ENCODE results near the gene HLX. TPM values are rescaled to one million over a fixed set of nuclear protein-coding genes. Genes with fewer than 3 reads are reported as not detected.

HLX gene
- total and polyA plus RNA-seq, 2 donors (not counting 1 experiment from before 2014, with no cell fraction given): 8.2 to 22.3 TPM

- H3K4me1 ChIP-seq (ENCODE audit: control insufficient read depth, extremely low read depth, insufficient read depth, low read length): no peaks in the 10 kb centered on the region
Observed at GRCh38 chr1:220917101-220917500, 37.9 kb downstream of the HLX start.

GRCh38 chr1:220917535-220918209, 38.4 kb downstream of the HLX start:
- Histone ChIP-seq H3K27me3 (ENCODE audit: control insufficient read depth, insufficient read depth, low read length) (no peaks in the 10 kb centered on the region), H3K36me3 (ENCODE audit: control insufficient read depth, insufficient read depth, low read length) (no peaks in the 10 kb centered on the region), H3K9me3 (ENCODE audit: control insufficient read depth, insufficient read depth, low read depth, low read length) (no peaks in the 10 kb centered on the region), H3K79me2 (ENCODE audit: control insufficient read depth, insufficient read depth, low read length) (no peaks in the 10 kb centered on the region), H3K27ac (ENCODE audit: insufficient read depth, low read length) (no peak overlapping the region), H3K4me3 (replicated peaks in 1 of 4; ENCODE audit: control extremely low read depth in 1 of 4, insufficient read depth in 1 of 4, low read depth in 3 of 4, low read length in 4 of 4) (no peak overlapping the region), H3K4me1 (ENCODE audit: control insufficient read depth, extremely low read depth, insufficient read depth, low read length) (no peaks in the 10 kb centered on the region), H4K20me1 (ENCODE audit: control insufficient read depth, extremely low read depth, insufficient read depth, low read length) (no peaks in the 10 kb centered on the region), H3K9ac (ENCODE audit: insufficient read depth, low read length) (no peak overlapping the region), H3K4me2 (ENCODE audit: extremely low read depth, insufficient read depth, low read length) (no peak overlapping the region), H2AFZ (ENCODE audit: low read length) (no peak overlapping the region)
- TF ChIP-seq CTCF (conservative IDR thresholded peaks at IDR 0.05 in 1 of 2, IDR thresholded peaks at IDR 0.05 in 1 of 2; ENCODE audit: low read depth in 1 of 2, low read length in 2 of 2): no peak
- TF ChIP-seq EZH2 (IDR thresholded peaks at IDR 0.05; ENCODE audit: low read length, missing control alignments): no peak
- DNase-seq (ENCODE audit: low read depth in 2 of 2): no peak

More at GRCh38 chr1:220917101-220917500, 37.9 kb downstream of the HLX start:
- Histone ChIP-seq H3K9me3 (ENCODE audit: control insufficient read depth, insufficient read depth, low read depth, low read length) (no peaks in the 10 kb centered on the region), H3K79me2 (ENCODE audit: control insufficient read depth, insufficient read depth, low read length) (no peaks in the 10 kb centered on the region), H3K4me2 (ENCODE audit: extremely low read depth, insufficient read depth, low read length) (no peak overlapping the region), H4K20me1 (ENCODE audit: control insufficient read depth, extremely low read depth, insufficient read depth, low read length) (no peaks in the 10 kb centered on the region), H3K27ac (ENCODE audit: insufficient read depth, low read length) (no peak overlapping the region), H3K27me3 (ENCODE audit: control insufficient read depth, insufficient read depth, low read length) (no peaks in the 10 kb centered on the region), H3K9ac (ENCODE audit: insufficient read depth, low read length) (no peak overlapping the region), H2AFZ (ENCODE audit: low read length) (no peak overlapping the region), H3K36me3 (ENCODE audit: control insufficient read depth, insufficient read depth, low read length) (no peaks in the 10 kb centered on the region), H3K4me3 (replicated peaks in 1 of 4; ENCODE audit: control extremely low read depth in 1 of 4, insufficient read depth in 1 of 4, low read depth in 3 of 4, low read length in 4 of 4) (no peak overlapping the region)
- TF ChIP-seq EZH2 (IDR thresholded peaks at IDR 0.05; ENCODE audit: low read length, missing control alignments): no peak
- no peak for TF ChIP-seq CTCF (conservative IDR thresholded peaks at IDR 0.05 in 1 of 2, IDR thresholded peaks at IDR 0.05 in 1 of 2; ENCODE audit: low read depth in 1 of 2, low read length in 2 of 2)
- no peak for DNase-seq (ENCODE audit: low read depth in 2 of 2)

GRCh38 chr1:220918285-220918951, 39.2 kb downstream of the HLX start:
- TF ChIP-seq CTCF (conservative IDR thresholded peaks at IDR 0.05 in 1 of 2, IDR thresholded peaks at IDR 0.05 in 1 of 2; ENCODE audit: low read depth in 1 of 2, low read length in 2 of 2) (no peak), EZH2 (IDR thresholded peaks at IDR 0.05; ENCODE audit: low read length, missing control alignments) (no peak)
- no peaks in the 10 kb centered on the region for H3K36me3 ChIP-seq (ENCODE audit: control insufficient read depth, insufficient read depth, low read length)
- no peaks in the 10 kb centered on the region for H3K79me2 ChIP-seq (ENCODE audit: control insufficient read depth, insufficient read depth, low read length)

More at GRCh38 chr1:220918285-220918951, 39.2 kb downstream of the HLX start:
- Histone ChIP-seq H3K9ac (ENCODE audit: insufficient read depth, low read length) (no peak overlapping the region), H3K4me3 (replicated peaks in 1 of 4; ENCODE audit: control extremely low read depth in 1 of 4, insufficient read depth in 1 of 4, low read depth in 3 of 4, low read length in 4 of 4) (no peak overlapping the region), H3K4me1 (ENCODE audit: control insufficient read depth, extremely low read depth, insufficient read depth, low read length) (no peaks in the 10 kb centered on the region), H3K9me3 (ENCODE audit: control insufficient read depth, insufficient read depth, low read depth, low read length) (no peaks in the 10 kb centered on the region), H3K27me3 (ENCODE audit: control insufficient read depth, insufficient read depth, low read length) (no peaks in the 10 kb centered on the region), H2AFZ (ENCODE audit: low read length) (no peak overlapping the region), H3K4me2 (ENCODE audit: extremely low read depth, insufficient read depth, low read length) (no peak overlapping the region), H4K20me1 (ENCODE audit: control insufficient read depth, extremely low read depth, insufficient read depth, low read length) (no peaks in the 10 kb centered on the region), H3K27ac (ENCODE audit: insufficient read depth, low read length) (no peak overlapping the region)
- no peak for DNase-seq (ENCODE audit: low read depth in 2 of 2)
